ENCODE results near the gene SRD5A3. TPM values are rescaled to one million over a fixed set of nuclear protein-coding genes. Genes with fewer than 3 reads are reported as not detected.

Gene SRD5A3
- total and polyA plus RNA-seq, 8 donors: 12.1 to 31.3 (median 15.7) TPM

DNA sequence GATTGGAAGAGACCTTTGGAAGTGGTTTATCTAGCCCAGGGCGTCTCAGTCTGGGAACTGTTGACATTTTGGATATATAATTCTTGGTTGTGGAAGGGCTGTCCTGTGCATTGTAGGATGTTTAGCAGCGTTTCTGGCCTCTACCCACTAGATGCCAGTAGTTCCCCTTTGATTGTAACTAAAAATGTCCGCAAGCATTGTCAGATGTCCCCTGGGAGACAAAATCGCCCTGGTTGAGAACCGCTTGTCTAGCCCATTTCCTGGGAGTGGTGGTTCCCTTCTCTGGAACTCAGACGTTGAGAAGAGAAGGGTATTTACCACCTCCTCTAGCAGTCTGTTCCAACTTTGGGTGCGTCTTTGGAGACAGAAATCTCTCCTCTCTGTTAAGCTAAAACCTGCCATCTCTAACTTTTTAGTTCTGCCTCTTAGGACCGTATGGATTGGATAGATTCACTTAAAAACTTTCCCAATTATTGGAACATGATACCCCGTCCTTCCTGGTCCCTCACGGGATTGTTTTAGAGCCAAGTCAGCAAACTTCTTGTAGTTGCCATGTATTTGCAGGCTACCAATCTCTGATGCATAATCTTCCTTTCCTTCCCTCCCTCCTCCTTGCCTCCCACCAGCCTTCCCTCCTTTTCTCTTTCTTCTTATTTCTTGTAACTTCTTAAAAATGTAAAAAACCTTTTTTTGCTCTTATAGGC, 63.6 kb downstream of the SRD5A3 start:
- Histone ChIP-seq H3K9me3 (no peaks in the 10 kb centered on the region), H3K27ac (peak overlapping the region in 1 of 2 donors; percentile 7), H3K4me3 (no peak overlapping the region), H3K36me3 (peaks cover 0 to 91% of the 10 kb centered on the region in 2 donors), H3K27me3 (no peaks in the 10 kb centered on the region), H3K4me1 (peaks cover 11 to 60% of the 10 kb centered on the region in 2 donors)
- peak in 1 of 4 donors; percentile 30 for DNase-seq
- intact Hi-C loops (cut with DNase I): no loop called here
- no peak for ATAC-seq
- TF ChIP-seq, protein P1, sequence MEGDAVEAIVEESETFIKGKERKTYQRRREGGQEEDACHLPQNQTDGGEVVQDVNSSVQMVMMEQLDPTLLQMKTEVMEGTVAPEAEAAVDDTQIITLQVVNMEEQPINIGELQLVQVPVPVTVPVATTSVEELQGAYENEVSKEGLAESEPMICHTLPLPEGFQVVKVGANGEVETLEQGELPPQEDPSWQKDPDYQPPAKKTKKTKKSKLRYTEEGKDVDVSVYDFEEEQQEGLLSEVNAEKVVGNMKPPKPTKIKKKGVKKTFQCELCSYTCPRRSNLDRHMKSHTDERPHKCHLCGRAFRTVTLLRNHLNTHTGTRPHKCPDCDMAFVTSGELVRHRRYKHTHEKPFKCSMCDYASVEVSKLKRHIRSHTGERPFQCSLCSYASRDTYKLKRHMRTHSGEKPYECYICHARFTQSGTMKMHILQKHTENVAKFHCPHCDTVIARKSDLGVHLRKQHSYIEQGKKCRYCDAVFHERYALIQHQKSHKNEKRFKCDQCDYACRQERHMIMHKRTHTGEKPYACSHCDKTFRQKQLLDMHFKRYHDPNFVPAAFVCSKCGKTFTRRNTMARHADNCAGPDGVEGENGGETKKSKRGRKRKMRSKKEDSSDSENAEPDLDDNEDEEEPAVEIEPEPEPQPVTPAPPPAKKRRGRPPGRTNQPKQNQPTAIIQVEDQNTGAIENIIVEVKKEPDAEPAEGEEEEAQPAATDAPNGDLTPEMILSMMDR (IDR thresholded peaks at IDR 0.05): no peak

DNA sequence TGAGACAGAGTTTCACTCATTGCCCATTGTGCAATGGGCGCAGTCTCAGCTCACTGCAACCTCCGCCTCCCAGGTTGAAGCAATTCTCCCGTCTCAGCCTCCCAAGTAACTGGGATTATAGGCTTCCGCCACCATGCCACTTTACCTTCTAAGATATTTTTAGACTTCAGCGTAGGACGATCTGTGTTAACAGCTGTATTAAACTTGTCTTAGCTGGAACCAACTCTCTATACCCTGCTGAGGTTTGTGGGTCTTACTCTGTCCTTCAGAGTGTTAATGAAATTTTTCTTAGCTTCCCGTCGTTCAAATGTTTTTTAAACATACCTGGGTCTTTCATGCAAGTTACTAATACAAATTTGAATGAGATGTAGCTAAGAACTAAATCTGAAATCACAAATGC, 64.4 kb downstream of the SRD5A3 start:
- Histone ChIP-seq H3K4me1 (peaks cover 11 to 52% of the 10 kb centered on the region in 2 donors), H3K27ac (no peak overlapping the region), H3K9me3 (no peaks in the 10 kb centered on the region), H3K4me3 (no peak overlapping the region), H3K27me3 (no peaks in the 10 kb centered on the region), H3K36me3 (peaks cover 0 to 91% of the 10 kb centered on the region in 2 donors)
- TF ChIP-seq, protein P1 (IDR thresholded peaks at IDR 0.05): no peak
- intact Hi-C loops (cut with DNase I): no loop called here
- ATAC-seq (no peak), DNase-seq (no peak)

DNA sequence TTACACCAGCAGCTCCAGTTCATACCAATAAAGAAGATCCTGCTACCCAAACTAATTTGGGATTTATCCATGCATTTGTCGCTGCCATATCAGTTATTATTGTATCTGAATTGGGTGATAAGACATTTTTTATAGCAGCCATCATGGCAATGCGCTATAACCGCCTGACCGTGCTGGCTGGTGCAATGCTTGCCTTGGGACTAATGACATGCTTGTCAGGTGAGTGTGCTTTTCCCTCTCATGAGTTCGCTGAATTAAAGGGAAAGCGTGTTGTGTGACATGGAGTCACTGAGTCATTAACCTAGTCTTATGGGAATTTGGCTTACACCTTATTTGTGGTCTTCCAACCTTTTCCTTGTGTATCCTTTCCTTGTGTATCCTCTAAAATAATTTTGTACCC, 65.6 kb downstream of the SRD5A3 start:
- no peak overlapping the region for H3K27ac ChIP-seq
- H3K4me3 ChIP-seq: no peak overlapping the region
- H3K9me3 ChIP-seq: no peaks in the 10 kb centered on the region
- intact Hi-C loops (cut with DNase I): no loop called here
- H3K27me3 ChIP-seq: no peaks in the 10 kb centered on the region
- H3K36me3 ChIP-seq: peaks cover 0 to 91% of the 10 kb centered on the region in 2 donors
- ATAC-seq (no peak), DNase-seq (no peak)
- TF ChIP-seq, protein P1 (IDR thresholded peaks at IDR 0.05): no peak
- peaks cover 11 to 40% of the 10 kb centered on the region in 2 donors for H3K4me1 ChIP-seq

DNA sequence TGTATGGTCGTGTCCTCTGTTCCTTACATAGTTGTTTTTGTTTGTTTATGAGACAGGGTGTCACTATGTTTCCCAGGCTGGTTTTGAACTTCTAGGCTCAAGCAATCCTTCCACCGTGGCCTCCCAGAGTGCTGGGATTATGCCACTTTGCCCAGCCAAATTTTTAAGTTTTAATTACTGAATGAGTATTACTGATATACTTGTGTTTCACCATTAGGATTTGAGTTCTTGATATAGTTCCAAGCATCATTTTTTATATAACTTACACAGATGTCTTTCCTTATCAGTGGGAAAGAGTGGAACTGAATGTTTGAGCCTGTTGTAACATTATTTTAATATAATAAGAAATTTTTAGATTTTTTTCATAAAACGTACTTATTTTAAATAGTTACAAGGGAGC, 70.1 kb downstream of the SRD5A3 start:
- H3K27ac ChIP-seq: no peak overlapping the region
- peaks cover 0 to 100% of the 10 kb centered on the region in 2 donors for H3K36me3 ChIP-seq
- H3K9me3 ChIP-seq: no peaks in the 10 kb centered on the region
- ATAC-seq: no peak
- H3K4me3 ChIP-seq: no peak overlapping the region
- intact Hi-C loops (cut with DNase I): no loop called here
- H3K27me3 ChIP-seq: no peaks in the 10 kb centered on the region
- DNase-seq: no peak
- no peaks in the 10 kb centered on the region for H3K4me1 ChIP-seq
- TF ChIP-seq, protein P1 (IDR thresholded peaks at IDR 0.05): no peak

Other genes with a start within 250 kb of the SRD5A3 start
- 10 to 100 TPM; 27.1 to 34.9 TPM for gene KDR, start 220.6 kb upstream of the SRD5A3 start, total RNA-seq
- gene KDR, start 220.6 kb upstream of the SRD5A3 start, polyA plus RNA-seq (ENCODE audit: insufficient read length in 6 of 6): 100 to 1,000 TPM in 5 of 6 donors, 10 to 100 TPM in 1; 85.3 to 124 (median 106) TPM
- 100 to 1,000 TPM; 121 to 201 TPM for gene TMEM165, start 49.7 kb downstream of the SRD5A3 start, total RNA-seq
- gene TMEM165, start 49.7 kb downstream of the SRD5A3 start, polyA plus RNA-seq (ENCODE audit: insufficient read length in 6 of 6): 100 to 1,000 TPM in 3 of 6 donors, 10 to 100 TPM in 3; 82.4 to 115 (median 95.9) TPM
- 10 to 100 TPM; 24.7 to 27.6 TPM for gene CLOCK, start 200.7 kb downstream of the SRD5A3 start, total RNA-seq
- gene CLOCK, start 200.7 kb downstream of the SRD5A3 start, polyA plus RNA-seq (ENCODE audit: insufficient read length in 6 of 6): 10 to 100 TPM; 19.8 to 22.0 (median 21.5) TPM
- gene PDCL2, start 246.0 kb downstream of the SRD5A3 start, total RNA-seq: not detected
- gene PDCL2, start 246.0 kb downstream of the SRD5A3 start, polyA plus RNA-seq (ENCODE audit: insufficient read length in 6 of 6): under 1 TPM in 1 of 6 donors, not detected in 5; 0.53 TPM